BLaER1 (cell line): ENCODE results near the gene ARHGAP11B.
"Not testable (repeated sequence)": the region's sequence is repeated elsewhere in the genome, so short reads cannot be mapped to it uniquely, and the experiment has no call there.

ENCODE experiments used
- H3K27ac ChIP-seq: shearing (Covaris generic); formaldehyde crosslinking; 2 replicates; pipeline ENCODE4 v1.8.1; 2022
- H3K27me3 ChIP-seq: shearing (Covaris generic); formaldehyde crosslinking; 2 replicates; pipeline ENCODE4 v1.8.1; 2022
- H3K36me3 ChIP-seq: shearing (Covaris generic); formaldehyde crosslinking; 2 replicates; pipeline ENCODE4 v1.8.1; 2022
- H3K4me1 ChIP-seq: shearing (Covaris generic); formaldehyde crosslinking; 2 replicates; pipeline ENCODE4 v1.8.1; 2022
- H3K4me2 ChIP-seq: shearing (Covaris generic); formaldehyde crosslinking; 2 replicates; pipeline ENCODE4 v1.8.1; 2022
- H3K4me3 ChIP-seq: shearing (Covaris generic); formaldehyde crosslinking; 2 replicates; pipeline ENCODE4 v1.8.1; 2022
- H3K9ac ChIP-seq: shearing (Covaris generic); formaldehyde crosslinking; 2 replicates; pipeline ENCODE4 v1.8.1; 2022
- H3K9me3 ChIP-seq: shearing (Covaris generic); formaldehyde crosslinking; 2 replicates; pipeline ENCODE4 v1.8.1; 2022
- H4K20me1 ChIP-seq: shearing (Covaris generic); formaldehyde crosslinking; 2 replicates; pipeline ENCODE4 v1.8.1; 2022
- Cebpa-rat ChIP-seq: shearing (Covaris generic); IDR thresholded peaks from 2 replicates; pipeline ENCODE4 v1.8.1; 2022

The ARHGAP11B gene

DNA sequence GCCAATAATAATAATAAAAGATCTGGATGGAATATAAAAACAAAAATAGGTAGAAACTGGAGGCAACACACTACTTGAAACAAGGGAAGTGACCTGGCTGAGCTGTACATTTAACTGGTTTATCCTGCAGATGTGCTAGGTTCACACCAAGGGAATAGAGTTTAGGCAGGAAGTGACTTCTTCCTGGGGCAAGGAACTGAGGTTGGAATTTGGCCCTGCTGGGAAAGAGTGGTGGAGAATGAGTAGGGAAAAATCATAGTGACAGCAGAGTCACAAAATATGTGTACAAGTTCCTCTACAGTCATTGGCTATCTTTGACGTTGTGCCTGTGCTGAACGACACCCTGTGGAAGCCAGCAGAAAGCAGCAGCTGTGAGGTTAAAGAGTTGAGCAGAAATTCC, 44.1 kb downstream of the ARHGAP11B start:
- no peak for TF ChIP-seq Cebpa-rat
- Histone ChIP-seq H3K4me1 (no peaks in the 10 kb centered on the region), H3K4me3 (no peak overlapping the region), H3K27me3 (no peaks in the 10 kb centered on the region), H3K4me2 (no peak overlapping the region), H3K27ac (no peak overlapping the region), H4K20me1 (no peaks in the 10 kb centered on the region), H3K9ac (no peak overlapping the region), H3K36me3 (peaks cover 80% of the 10 kb centered on the region), H3K9me3 (no peaks in the 10 kb centered on the region)

DNA sequence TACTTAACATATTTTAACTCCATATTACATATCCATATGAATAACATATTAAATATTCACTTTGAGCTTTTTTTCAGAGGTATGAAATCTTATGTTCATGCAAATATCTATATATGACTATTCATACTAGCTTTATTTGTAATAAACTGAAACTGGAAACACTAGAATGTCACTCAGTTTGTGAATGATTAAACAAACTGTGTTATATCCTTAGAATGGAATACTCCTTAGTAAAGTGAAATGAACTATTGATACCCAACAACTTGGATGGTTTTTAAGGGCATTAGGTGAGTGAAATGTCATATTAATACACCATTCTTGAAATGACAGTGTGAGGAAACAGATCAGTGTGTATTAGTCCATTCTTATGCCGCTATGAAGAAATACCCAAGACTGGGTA, 45.4 kb downstream of the ARHGAP11B start:
- Histone ChIP-seq H3K4me2 (no peak overlapping the region), H3K4me1 (no peaks in the 10 kb centered on the region), H3K9me3 (peaks cover 4% of the 10 kb centered on the region; the same call in 1 of the 2 replicates), H3K4me3 (no peak overlapping the region), H4K20me1 (no peaks in the 10 kb centered on the region), H3K27ac (no peak overlapping the region), H3K27me3 (no peaks in the 10 kb centered on the region), H3K36me3 (peaks cover 81% of the 10 kb centered on the region), H3K9ac (no peak overlapping the region)
- no peak for TF ChIP-seq Cebpa-rat

DNA sequence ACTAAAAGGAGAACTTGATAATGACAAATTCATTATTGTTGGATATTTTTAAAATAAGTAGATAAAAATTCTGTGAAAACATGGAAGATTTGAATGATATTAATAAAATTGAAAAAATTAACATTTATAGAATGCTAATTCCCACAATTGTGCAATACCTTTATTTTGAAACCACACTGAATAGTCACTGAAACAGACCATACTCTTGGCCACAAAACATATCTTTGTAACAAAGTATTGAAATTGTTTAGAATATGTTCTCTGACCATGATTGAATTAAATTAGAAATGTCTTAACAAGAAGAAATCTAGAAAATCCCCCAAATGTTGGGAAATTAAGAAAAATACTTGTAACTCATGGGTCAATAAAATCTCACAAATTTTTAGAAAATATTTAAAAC, 49.2 kb downstream of the ARHGAP11B start:
- no peaks in the 10 kb centered on the region for H3K27me3 ChIP-seq
- H3K36me3 ChIP-seq: peaks cover 57% of the 10 kb centered on the region
- no peak overlapping the region for H3K27ac ChIP-seq
- no peaks in the 10 kb centered on the region for H3K4me1 ChIP-seq
- H3K4me2 ChIP-seq: no peak overlapping the region
- no peak for TF ChIP-seq Cebpa-rat
- no peaks in the 10 kb centered on the region for H4K20me1 ChIP-seq
- peaks cover 4% of the 10 kb centered on the region; the same call in 1 of the 2 replicates for H3K9me3 ChIP-seq
- no peak overlapping the region for H3K4me3 ChIP-seq
- H3K9ac ChIP-seq: no peak overlapping the region

DNA sequence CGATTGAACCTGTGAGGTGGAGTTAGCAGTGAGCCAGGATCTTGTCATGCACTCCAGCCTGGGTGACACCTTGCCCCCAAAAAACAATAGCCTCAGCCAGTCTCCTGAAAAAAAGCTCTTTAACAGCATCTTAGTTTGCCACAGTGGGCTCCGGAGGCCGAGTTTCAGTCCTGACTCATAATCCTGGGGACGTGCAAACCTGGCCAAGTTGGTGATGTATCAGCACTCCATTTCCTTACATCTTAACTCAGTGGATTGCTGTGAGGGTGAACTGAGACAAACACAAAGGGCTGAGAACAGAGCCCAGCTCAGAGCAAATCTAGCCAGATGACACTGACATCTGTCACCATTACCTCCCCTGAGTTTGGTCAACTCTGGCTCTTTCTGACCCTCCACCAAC, 50.0 kb downstream of the ARHGAP11B start:
- H3K4me3 ChIP-seq, H4K20me1 ChIP-seq, H3K9me3 ChIP-seq, H3K4me2 ChIP-seq, H3K27ac ChIP-seq, H3K9ac ChIP-seq, H3K27me3 ChIP-seq, H3K4me1 ChIP-seq: not testable (repeated sequence)
- peaks cover 55% of the 10 kb centered on the region for H3K36me3 ChIP-seq

DNA sequence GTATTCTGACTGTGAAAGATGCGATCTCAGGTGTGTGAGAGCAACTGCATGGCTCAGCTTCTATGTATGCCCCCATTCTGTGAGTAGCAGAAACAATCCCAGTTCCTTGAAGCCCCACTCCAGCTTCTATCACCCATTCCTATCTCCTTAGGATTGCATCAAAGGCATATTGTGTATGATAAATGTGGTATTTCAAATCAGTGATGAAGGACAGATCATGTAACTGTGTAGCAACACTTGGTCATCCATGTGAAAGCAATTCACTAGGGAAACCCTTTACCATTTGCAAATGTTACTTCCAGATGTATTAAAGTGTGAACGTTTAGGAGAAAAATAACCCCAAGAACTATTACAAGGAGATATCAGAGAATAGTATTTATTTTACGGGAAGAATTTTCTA, 55.1 kb downstream of the ARHGAP11B start:
- not testable (repeated sequence) for H3K4me2 ChIP-seq, H3K9ac ChIP-seq, H3K27ac ChIP-seq, H3K4me1 ChIP-seq, H3K27me3 ChIP-seq, H4K20me1 ChIP-seq, H3K4me3 ChIP-seq, H3K9me3 ChIP-seq
- peaks cover 35% of the 10 kb centered on the region for H3K36me3 ChIP-seq

DNA sequence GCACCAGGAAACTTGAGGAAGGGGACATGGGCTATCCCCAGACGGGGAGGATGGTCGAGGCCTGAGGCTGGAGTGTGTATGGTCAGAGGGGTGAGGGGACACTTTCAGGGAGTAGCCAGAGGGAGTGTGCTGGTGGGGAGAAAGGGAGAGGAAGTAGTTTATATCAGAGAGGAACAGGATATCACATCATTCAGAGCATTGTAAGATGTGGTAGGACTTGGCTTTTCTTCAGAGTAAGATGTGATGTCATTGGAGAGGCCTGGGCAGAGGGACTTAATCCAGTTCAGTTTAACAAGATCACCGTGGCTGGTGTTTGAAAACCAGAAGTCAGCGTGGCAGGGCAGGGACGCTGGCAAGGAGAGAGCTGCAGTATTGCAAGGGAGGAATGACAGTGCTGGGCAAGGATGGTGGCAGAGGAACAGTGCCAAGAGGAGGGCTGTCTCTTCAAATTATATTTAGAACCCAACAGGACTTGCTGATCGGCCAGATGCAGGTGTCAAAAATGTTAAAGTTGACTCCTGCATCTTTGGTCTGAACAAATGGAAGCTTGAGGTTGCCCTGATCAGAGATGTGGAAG, 59.9 kb downstream of the ARHGAP11B start:
- H3K4me2 ChIP-seq, H3K4me3 ChIP-seq, H3K27me3 ChIP-seq, H3K9ac ChIP-seq, H3K9me3 ChIP-seq, H4K20me1 ChIP-seq, H3K27ac ChIP-seq, H3K4me1 ChIP-seq: not testable (repeated sequence)
- peaks cover 15% of the 10 kb centered on the region for H3K36me3 ChIP-seq

DNA sequence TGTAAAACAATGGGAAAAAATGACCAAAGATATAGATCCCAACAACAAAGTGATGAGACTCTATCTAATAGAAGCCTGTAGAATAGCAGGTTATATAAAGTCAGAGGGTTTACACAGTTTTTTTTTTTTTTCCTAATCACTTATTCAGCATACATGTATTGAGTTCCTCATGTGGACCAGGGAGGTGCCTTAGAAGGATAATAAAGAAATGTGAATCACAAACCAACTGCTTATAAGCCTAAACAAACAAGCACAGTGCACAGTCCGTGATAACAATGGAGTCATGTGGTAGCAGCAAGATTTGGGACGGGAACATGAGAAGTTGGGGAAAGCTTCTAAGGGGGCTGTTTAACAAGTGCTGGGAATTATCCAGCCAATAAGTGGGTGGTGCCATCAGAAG, 60.7 kb downstream of the ARHGAP11B start:
- H3K27me3 ChIP-seq, H3K9me3 ChIP-seq, H3K27ac ChIP-seq, H3K4me2 ChIP-seq, H3K9ac ChIP-seq, H3K4me3 ChIP-seq, H4K20me1 ChIP-seq, H3K4me1 ChIP-seq: not testable (repeated sequence)
- H3K36me3 ChIP-seq: peaks cover 15% of the 10 kb centered on the region
